NCI-H2107 treated with DMSO at 0.1 percent for 48 hours (cell line): ENCODE results near the gene ACOXL.
A peak's percentile ranks its signal among the peaks of the same experiment; 100 is the strongest.

Experiments used
- DNase-seq: peaks from one replicate; lab custom pipeline; 2025; ENCODE audit not compliant: unreplicated experiment; lab: John Stamatoyannopoulos, UW

Gene ACOXL

DNA sequence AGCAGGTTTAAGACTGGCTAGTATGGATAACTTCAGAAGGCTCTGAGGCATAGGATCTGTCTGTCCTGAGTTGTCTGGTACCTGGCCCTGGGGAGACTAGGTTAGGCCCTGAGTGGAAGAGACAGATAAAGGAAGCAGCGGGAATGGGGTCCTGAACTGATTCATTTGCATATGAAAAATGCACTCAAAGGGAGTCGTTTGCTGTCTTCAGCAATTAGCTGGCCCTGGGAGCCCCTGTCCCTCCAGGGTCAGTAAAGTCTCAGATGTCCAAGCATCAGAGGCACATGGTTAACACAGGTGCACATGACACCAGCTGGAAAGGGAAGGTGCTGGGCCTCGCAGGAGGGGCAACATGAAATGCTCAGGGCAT lies 172.4 kb downstream of the ACOXL start:
- no peak for DNase-seq

DNA sequence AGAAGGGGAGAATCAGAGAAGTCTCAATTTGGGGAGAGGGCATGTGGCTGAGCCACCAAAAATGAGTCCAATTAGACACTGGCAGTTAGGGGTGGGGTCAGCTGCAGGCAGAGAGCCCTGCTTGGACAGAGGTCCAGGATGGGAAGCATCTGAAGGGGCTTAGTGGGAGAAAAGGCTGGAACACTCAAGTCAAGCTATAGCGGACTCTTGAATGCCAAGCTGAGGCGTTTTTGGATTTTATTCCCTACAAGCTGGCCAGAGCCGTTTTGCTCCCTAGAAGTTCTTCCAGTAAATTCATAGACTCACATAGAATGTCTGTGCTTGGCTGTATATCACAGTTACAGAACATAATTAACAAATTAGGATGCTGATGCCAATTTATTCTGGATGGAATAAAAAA lies 172.8 kb downstream of the ACOXL start:
- no peak for DNase-seq

DNA sequence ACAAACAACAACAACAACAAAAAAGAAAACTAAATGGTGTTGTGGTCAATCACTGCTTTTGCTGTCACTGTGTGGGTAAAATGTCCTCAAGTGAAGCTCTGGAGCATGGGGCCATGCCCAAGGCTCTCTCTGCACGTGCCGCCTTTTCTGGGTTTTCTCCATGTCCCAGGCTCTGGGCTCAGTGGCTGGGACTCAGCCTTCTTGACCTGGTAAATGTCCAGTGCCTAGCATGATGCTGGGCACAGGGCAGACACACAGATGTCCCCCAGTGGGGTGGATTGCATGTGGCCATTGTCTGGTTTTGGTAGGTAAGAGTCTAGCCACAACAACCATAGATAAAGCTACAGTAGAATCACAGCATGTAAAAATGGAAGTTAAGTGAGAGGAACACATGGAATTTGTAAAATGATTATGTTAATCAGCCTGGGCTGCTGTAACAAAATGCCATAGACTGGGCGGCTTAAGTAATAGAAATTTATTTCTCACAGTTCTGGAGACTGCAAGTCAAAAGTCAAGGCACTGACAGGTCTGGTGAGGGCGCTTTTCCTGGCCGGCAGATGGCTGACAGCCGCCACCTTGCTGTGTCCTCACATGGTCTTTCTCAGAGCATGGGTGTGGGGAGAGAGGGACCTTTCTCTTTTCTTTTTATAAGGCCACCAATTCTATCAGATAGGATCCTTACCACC lies 174.4 kb downstream of the ACOXL start:
- DNase-seq = no peak

DNA sequence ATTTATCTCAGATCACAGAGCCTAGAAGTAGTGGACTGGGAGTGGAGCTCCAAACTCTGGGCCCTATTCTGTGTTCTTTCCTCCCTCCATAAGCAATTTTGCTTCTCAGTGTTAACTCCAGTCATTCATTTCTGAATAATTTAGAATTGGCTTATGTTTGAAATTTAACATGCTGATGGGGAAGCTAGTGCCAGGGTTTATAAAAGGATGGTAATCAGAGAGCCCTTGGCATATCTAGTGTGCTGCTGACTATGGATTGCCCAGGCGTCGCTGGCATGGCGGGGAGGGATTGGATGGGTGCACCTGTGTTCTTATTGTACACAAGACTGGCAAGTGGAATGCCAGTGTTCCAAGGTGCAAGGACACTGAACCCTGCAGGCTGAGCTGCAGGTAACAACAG lies 177.1 kb downstream of the ACOXL start:
- no peak for DNase-seq

DNA sequence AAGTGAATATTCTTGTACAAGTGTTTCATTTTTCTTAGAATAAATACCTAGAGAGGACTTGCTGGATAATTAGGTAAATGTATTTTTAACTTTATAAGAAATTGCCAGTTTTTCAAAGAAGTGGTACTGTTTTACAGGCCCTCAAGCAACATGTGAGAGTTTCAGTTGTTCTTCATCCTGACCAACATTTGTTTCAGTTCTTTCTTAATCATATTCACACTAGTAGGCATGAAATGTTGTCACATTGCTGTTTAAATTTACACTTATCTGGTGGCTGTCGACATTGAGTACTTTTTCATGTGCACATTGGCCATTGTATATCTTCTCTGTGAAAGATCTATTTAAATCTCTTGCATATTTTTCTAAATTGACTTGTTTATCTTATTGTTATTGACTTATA lies 178.1 kb downstream of the ACOXL start:
- DNase-seq = no peak

DNA sequence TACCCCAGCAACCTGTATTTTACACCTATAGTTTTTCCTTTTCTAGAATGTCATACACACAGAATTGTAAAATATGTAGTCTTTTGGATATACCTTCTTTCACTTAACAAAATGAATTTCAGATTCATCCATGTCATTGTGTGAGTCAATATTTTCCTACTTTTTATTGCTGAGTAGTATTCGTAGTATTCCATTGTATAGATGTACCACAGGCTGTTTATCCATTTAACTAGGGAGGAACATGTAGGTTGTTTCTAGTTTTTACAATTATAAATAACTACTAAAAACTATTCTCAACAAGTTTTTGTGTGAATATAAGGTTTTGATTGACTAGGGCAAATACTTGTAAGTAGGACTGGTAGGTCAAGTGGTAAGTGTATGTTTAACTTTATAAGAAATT lies 187.4 kb downstream of the ACOXL start:
- DNase-seq = no peak

DNA sequence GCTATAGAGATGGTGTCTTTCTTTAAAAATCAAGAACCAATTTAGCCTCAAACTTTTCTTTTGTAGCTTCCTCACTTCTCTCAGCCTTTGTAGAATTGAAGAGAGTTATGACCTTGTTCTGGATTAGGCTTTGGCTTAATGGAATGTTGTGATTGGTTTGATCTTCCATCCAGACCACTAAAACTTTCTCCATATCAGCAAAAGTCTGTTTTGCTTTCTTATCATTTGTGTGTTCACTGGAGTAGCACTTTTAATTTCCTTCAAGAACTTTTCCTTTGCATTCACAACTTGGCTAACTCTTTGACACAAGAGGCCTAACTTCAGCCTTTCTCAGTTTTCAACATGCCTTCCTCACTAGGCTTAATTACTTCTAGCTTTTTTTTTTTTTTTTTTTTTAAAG lies 193.1 kb downstream of the ACOXL start:
- DNase-seq = no peak

DNA sequence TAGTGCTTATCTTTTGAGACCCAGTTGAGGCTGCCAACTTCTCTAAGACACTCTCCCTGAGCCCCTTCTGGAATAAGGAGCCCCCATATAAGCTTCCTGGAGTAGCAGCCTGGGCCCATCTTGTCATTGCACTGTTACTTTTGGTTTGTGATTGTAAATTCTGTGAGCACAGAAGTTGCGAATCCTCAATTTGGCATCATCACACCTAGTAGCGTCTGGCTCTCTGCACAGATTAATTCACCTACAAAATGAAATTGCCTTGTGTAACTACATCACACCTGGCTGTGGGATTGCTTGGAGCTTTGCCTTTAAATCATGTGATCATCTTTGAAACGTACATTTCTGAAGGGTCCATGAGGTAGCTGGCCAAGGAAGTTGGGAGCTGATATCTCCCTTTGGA lies 195.2 kb downstream of the ACOXL start:
- DNase-seq = no peak

DNA sequence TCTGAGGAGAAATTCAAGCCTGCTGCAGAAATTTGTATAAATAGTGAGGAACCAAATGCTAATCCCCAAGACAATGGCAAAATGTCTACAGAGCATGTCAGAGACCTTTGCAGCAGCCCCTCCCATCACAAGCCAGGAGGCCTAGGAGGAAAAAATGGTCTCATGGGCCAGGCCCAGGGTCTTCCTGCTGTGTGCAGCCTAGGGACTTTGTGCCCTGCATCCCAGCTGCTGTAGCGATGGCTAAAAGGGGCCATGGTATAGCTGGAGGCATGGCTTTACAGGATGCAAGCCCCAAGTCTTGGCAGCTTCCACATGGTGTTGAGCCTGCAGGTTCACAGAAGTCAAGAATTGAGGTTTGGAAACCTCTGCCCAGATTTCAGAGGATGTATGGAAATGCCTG lies 197.2 kb downstream of the ACOXL start:
- no peak for DNase-seq

DNA sequence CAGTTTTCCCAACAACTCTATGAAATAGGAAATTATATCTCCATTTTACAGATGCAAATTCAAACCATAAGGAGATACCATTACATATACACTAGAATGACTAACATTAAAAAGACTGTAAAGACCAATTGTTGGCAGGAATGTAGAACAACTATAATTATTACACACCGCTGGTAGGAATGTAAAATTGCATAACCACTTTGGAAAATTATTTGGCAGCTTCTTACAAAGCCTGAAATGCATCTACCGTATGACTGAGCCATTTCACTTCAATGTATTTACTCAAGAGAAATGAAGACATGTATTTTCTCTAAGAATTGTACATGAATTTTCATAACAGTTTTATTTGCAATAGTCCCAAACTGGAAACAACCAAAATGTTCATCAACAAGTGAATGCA lies 199.3 kb downstream of the ACOXL start:
- DNase-seq = no peak

DNA sequence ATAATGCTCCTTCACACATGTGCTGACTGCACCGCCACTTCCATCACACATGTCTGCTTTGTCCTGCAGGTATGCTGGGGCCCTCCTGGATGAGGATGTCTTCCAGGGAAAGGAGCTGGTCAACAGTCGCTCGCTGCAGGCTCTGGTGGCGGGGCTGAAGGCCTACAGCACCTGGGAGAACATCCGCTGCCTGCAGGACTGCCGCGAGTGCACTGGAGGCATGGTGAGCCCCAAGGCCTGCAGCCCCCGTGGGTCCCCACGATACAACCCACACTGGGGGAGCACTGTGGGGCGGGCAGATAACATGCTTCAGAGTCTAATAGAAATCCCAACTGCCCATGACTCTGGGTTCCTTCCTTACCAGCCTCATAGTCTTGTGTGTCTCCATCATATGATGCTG lies 201.0 kb downstream of the ACOXL start:
- no peak for DNase-seq

DNA sequence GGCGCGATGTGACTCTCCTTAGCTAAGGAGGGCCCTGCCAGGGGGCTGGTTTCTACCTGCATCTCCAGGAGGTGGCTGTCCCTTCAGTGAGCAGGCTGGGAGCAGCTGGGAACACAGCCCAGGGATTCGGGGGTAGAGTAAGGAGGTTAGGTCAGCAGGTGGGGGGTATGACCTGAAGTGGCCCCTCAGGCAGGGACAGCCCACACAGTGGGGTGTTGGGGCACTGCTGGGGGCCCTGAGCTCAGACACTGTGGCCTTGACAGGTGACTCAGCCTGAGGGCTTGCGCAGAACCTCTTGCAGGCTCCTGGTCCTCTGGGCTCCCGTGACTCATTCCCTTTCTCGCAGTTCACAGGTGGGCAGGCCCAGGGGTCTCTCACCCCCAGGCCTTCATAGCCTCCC lies 202.6 kb downstream of the ACOXL start:
- DNase-seq = no peak

DNA sequence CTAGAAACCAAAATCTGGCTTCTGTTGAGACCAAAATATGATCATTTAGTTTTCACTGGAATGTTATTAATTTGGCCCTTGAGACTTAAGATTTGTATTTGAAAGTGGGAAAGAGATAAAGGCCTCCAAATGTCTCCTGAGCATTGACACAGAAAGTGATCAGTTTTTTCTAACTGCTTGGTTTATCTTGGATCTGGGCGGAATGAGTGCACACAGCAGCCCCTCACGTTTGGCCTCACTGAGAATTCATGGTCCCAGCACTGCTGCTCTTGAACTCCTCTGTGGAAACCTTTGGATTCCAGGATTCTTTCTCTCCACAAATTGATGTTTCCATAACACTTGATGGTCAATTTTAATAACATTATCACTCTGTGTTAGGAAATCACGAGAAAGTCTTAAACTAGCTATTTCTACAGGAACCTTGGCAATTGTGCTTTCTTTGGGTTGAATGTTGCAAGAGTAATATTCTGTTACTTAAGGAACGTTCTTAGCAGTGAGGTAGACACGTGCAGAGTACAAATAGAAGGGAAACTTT lies 208.1 kb downstream of the ACOXL start:
- DNase-seq = no peak

DNA sequence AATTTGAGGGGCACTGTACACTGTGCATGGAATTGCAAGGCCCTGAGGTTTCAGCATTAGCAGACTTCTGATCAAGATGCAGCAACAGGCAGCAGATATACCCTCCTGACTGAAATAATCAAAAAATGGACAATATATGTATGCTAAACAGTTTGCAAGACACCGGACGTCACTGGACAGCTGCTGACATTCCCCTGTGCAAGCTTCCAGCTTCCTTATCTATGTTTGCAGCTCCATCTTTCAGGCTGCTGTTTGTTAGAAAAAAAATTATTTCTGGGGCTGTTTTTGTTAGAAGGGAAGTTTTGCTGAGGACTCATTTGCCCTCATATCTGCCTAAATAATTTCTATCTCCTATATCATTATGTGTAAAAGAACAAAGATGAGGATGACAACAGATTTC lies 208.9 kb downstream of the ACOXL start:
- DNase-seq = no peak

DNA sequence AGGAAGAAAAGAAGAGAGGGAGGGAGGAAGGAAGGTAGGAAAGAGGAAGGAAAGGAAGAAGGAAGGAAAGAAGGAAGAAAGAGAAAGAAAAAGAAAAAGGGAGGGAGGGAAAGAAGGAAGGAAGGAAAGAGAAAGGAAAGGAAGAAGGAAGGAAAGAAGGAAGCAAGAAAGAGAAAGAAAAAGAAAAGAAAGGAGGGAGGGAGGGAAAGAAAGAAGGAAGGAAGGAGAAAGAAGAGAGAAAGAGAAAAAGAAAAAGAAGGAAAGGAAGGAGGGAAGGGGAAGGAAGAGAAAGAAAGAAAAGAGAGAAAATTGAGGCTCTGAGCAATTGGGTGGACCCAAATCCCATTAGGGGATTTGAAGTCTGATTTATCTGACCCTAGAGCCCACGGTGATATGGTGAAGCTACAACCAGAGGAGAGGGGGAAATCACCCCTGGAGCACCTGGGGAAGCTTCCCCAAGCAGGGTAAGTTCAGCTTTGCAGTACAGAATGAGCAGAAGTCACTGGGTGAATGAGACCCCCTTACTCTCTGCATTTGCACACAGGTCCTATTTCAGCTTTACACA lies 210.8 kb downstream of the ACOXL start:
- DNase-seq = no peak

DNA sequence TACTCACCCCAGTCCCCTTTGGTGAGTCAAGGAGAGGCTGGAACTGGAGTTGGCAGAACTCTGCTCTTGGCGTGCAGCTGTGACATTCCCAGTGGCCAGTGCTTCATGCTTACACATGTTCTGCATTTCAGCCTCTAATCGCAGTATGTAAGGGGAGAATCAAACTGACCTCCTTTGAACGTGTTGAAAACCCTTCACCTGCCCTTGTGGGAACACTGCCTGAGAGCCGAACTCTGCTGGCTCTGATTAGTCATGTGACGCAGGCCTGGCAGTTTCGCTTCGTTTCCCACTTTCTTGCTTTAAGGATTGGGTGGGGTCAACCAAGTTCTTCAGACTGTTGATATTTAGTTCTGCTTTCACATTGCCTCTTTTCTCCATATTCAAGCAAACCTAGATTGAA lies 214.5 kb downstream of the ACOXL start:
- DNase-seq = no peak

DNA sequence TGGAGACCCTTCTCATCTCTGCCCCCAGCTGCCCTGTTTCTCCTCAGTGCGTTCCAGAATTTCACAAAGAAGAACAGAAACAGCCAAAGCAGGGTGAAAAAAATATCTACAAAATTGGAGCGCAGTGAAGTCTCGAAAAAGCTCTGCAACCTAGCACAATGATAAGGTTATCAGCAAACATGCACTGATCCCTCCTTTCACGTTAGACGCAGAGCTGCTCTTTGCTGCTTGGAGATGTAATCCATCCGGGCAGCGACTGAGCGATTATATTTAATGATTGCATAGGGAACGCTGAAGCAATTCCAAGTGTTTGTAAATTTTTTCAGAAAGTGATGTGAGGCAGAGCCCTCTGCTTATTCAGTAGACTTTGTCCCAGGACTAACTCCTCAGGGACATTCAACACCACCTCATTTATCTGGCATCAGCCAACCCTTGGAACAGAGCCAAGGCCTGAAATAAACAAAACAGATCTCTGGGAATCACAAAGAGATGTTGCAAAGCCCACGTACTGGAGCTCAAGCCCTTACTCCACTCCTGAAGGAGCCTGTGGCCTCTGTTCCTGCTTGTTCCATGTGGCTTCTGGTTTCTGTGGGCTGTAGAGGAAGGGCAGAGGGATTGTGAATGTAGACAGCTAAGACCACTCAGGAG lies 215.8 kb downstream of the ACOXL start:
- peak; percentile 24 for DNase-seq

DNA sequence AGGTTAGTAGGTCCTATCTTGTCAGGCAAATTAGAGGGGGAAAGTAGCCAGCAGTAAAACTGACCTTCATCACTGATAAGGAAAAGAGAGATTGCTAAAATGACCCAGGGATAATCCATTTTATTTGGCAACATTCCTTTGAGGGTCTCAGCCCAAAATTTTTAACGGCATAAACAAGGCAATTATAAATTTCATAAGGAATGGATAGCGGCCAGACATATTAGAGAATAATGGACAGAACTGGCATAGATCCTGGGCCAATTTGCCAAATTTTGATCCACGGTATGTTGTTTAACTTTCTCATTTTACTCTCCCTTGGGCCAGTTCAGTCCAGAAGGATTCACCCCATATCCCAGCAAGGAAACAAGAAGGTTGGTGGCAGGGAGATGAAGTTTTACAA lies 217.9 kb downstream of the ACOXL start:
- DNase-seq = no peak

DNA sequence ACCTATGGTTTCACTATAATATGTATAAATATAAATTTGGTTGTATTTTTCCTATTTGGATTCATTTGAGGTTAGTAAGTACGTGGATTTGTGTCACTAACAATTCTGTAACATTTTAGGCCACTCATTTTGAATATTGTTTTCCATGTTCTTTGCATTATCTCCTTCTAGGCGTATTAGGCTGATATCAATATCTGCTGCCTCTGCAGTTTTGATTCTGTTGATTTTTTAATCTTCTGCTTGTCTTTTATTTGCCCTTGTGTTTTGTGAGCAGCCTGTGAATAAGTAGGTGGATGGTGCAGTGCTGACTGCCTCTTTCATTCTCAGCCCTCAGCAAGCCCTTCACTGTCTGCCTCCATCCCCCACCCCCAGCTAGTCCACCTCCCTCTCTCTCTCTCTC lies 222.7 kb downstream of the ACOXL start:
- DNase-seq = no peak

DNA sequence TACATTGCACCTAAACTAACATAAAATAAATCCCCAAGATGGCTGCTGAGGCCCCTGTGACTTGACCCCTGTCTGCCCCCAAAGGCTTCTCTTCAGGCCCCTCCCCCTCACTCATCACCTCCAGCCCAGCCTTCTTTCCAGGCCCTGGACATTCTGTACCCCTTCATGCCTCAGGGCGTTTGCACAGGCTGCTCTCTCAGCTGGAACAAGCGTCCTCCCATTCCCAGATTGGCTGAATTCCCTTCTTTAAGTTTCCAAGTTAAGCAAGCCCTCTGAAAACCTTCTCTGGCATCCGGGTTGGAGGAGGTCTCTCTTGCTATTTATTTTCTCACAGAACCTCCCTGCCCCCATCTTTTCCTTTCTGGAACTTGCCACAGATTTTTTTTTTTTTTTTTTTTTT lies 223.2 kb downstream of the ACOXL start:
- no peak for DNase-seq

DNA sequence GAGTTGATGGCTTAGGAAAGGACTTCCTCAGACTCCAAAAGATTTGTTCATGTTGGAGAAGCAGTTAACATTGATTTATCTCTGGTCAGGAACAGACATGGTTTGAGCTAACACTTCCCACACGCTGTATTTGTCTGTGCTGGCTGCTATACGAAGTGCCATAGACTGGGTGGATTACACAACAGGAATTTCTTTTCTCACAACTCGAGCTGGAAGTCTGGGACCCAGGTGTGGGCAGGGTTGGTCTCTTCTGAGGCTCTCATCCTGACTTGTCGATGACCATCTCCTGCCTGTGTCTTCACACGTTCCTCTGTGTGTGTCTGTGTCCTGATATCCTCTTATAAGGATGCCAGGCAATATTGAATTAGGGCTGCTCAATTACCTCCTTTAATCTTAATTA lies 224.9 kb downstream of the ACOXL start:
- DNase-seq = no peak

DNA sequence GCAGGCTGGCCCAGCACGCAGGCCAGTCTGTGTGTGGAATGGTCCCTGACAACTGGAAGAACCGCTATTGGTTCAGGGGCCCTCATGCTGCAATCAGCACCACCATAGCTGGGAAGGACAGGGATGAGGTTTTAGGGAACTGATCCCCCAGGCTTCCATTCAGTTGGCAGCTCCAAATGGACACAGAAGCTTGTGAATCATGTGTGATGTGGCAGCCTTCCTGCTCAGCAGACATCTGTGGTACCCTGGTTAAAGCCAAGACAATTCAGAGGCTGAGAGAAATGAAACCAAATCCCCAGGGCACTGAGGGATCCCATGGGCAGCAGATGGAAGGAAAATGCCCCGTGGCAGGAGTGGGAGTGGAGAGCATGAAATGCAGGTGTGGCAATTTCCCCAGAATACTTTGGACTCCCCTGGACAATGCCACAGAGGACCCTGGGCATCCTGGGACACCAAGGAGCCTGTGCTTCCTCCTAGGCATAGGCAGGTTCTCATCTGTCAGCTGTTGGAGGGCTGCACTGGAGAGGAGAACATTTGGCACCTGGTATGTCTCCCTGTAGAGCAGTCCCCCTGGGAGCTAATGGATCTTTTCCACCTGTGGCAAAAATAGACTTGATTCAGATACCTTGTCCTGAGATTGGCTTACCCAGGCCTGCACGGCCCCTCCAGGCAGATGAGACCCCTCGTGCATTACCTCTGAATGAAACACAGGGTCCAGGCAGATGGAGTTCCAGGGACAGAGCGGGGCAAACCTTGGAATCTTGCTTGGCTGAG lies 226.2 kb downstream of the ACOXL start:
- DNase-seq = peak; percentile 33
